Hepatic stellate cell (primary cell): ENCODE results near the gene CYFIP1.

Source experiments
- DNase-seq: peaks from one replicate; pipeline ENCODE4 v3.0.0; 2011; ENCODE audit warnings: low spot score

The CYFIP1 gene

DNA sequence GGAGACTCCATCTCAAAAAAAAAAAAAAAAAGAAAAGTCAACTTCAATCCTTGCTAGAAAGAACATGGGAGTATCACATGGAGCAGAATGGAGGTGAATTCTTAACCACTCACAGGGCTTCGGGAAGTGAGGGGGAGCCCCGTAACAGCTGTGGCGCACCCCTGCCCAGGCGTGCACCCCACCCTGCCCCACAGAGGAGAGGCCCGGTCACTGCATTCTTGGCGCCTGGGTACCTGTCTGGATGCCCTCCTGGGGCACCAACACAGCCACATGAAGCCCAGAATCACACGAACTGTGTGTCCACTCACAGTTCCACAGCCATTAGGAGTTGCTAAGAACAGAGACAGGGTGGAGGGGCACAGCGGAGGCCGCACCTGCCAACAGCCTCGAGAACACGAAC, 89.9 kb downstream of the CYFIP1 start:
- no peak for DNase-seq

DNA sequence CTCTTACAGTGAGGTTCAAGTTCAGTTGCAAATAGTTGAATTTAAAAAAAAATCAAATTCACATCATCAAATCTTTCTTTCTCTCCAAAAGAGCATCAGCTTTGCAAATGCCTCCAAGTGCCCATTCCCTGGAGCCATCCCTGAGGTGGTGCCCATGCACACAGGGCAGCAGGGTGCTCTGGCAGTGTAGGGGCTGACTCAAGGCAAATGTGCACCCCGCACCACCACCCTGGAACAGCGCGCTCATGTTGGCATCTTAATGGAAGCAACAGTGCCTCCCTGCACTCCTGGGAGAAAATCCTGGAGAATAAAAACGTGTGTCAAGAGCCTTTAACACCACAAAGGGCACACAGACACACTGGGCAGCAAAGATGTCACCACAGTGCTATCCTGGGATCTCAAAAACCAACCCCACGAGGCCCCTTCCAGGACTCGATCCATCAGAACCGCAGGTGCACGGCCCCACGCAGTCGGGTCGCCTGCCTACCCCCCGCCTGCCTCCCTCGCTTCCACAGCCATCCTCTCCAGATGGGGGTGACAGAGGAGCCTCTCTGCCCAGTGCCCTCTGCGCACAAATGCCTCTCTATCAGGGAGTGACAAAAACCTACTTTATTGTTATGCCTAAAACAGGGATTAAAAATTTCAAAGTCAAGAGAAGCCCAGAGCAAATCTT, 90.9 kb downstream of the CYFIP1 start:
- no peak for DNase-seq

GRCh38 chr15:22888120-22888859, 91.9 kb downstream of the CYFIP1 start:
- peak; percentile 97 for DNase-seq

GRCh38 chr15:22887157-22887951, 92.8 kb downstream of the CYFIP1 start:
- peak; percentile 92 for DNase-seq

GRCh38 chr15:22885120-22885519, 95.0 kb downstream of the CYFIP1 start:
- no peak for DNase-seq

DNA sequence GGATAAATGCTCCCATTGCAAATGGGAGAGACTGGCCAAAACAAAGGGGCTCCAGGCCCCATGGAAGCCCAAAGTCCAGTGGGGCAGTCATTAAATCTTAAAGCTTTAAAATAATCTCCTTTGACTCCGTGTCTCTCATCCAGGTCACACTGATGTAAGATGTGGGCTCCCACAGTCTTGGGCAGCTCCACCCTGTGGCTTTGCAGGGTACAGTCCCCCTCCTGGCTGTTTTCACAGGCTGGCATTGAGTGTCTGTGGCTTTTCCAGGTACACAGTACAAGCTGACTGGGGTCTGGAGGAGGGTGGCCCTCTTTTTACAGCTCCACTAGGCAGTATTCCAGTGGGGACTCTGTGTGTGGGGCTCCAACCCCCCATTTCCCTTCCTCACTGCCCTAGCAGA, 95.8 kb downstream of the CYFIP1 start:
- no peak for DNase-seq

- no peak for DNase-seq
Observed at GRCh38 chr15:22883196-22883595, 97.0 kb downstream of the CYFIP1 start.

- no peak for DNase-seq
Observed at GRCh38 chr15:22881739-22882440, 98.3 kb downstream of the CYFIP1 start.

DNA sequence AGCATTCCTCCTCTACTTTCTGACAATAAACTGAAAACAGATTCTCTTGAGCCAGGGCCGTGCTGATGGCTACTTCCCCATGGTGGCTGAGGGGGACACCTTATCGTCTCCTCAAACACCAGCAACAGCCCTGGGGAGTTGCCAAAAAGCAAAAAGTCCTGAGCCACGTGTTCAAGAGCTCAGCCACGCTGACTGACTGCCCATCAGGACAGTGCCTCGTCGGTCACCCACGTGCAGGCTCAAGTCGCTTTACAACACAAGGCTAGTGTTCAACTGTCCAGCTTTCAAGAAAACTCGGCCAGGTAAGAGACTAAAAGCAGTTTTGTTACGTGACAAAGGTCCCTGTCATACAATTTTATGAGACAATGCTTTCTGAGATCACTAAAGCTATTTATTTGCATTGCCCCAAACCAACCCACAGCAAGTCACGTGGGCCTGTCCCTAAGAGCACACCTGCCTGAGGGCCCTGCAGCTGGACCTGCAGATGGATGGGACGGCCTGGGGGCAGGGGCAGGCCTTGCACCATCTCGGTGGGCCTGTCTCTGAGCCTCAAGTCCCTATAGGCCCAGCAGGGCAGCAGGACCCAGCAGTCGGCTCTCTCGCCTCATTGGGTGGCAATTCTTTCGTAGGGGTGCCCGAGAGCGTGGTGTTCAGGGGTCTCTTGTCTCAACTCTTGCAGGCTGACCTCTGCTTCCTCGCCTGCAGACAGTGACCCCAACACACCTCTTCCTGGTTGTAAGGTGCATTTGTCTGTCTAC, 99.0 kb downstream of the CYFIP1 start:
- no peak for DNase-seq

DNA sequence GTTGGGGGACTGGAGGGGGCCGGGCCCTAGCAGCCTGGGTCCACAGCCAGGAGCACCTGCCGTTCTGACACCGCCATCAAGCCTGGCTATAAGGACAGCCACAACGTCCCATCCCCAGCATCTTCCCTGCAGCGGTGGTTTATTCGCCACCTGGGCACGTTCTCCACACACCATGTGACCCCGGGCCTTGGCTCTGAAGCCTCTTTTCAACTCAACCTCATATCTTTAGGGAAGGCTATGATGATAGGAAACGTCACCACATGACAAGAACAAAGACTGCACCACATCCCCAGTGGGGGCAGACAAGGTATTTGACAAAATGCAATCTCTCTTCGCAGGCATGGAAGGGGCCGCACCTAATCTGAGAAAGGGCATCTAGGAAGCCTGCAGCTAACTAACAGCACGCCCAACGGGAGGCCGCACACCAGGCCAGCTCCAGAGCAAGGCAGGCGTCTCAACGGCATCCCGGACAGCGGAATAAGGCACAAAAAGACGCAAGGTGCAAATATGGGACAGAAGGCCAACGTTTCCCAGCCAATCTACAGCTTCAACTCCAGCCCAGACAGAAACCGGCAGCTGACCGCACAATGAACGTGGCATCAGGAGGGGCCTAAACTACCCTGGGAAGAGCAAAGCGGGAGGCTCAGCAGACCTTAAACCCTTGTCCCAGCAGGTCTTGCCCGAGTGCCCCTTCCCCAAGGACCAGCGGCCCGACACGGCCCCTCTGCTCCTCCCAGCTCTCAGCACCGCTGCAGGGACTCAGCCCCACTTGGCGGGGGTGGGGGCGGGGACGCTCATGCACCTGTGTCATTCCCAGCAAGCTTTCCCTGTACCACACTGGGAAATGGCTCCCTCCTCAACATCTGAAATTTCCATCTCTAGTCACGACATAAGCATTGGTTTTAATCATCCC, 99.8 kb downstream of the CYFIP1 start:
- no peak for DNase-seq

- DNase-seq = no peak
Observed at GRCh38 chr15:22878103-22878502, 102.1 kb downstream of the CYFIP1 start.

DNA sequence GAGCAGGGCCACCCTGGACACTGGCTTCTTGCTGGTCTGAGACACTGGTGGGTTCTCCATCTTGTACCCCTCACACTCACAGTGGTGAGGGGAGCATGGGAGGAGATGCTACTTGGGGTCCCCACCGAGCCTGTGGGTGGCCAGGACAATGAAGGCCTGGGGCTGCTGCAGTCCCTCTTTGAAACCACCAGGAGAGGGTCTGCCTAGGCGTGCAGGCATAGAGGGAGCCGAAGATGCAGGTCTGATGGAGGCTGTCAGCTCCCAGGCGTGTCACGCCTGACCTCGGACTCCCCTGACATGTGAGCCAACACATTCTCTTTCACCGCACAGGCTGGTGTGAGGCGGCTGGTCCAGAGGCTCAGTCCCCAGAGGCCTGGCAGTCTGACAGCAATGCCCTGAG, 102.6 kb downstream of the CYFIP1 start:
- DNase-seq = no peak

DNA sequence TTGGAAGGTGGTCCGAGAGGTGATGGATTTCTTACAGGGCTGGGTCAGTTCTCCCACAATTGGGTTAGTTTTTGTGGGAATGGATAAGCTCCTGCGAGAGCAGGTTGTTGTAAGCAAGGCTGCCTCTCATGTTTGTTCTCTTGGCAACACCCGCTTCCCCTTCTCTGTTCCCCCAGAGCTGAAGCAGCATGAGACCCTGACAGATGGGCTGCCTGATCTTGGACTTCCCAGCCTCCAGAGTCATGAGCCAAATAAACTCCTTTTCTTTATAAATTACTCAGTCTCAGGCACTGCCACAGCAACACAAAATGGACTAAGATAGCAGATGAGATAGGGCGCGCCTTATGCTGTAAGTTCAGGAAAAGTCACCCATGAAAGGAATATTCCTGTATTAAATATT, 103.1 kb downstream of the CYFIP1 start:
- DNase-seq = no peak

DNA sequence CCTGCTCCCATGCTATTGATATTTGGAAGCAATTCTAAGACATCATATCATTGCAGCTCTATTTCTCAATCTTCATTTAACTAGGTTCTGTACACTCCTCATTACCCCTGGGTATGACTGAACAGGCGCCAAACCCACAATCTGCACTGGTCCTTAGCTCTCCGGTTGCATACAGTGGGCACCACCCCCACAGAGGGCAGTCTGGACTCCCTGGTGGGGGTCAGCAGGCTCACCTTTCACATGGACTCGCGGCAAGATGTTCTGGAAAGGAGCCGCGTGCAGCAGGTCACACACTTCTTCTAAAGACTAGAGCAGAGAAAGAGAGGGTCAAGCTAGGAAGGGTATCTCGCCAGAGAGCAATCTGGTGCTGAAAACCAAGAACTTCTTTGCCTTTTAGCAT, 105.2 kb downstream of the CYFIP1 start:
- DNase-seq = no peak

DNA sequence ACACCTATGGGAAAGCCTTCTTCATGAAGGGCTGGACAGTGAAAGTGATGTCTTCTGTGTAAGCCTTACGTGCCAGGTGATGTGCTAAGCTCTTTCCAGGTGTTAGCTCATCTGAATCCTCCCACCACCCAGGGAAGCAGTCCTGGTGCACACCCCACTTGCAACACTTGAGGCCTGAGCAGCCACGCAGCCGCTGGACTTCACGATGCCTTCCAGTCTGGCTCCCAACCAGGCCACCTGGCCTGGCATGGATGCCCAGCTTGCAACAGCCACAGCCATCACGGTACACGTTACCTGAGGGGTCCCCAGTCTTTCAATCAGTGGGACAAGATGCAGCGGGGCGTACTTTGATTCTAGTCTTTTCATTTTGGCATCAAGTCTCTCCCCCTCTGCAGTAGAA, 105.9 kb downstream of the CYFIP1 start:
- DNase-seq = no peak

DNA sequence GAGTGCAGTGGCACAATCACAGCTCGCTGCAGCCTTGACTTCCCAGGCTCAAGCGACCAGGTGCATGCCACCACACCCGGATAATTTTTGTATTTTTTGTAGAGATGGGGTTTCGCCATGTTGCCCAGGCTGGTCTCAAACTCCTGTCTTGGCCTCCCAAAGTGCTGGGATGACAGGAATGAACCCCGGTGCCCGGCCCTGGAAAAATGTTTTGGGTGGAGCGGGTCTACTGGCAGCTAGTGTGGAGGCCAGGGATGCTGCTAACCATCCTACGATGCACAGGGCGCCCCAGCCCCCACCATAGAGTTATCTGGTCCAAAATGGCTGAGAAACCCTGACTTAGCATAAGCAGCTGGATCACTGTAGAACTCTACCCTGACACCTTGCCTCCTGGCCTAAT, 106.3 kb downstream of the CYFIP1 start:
- DNase-seq = no peak

- peak; percentile 55 for DNase-seq
Observed at GRCh38 chr15:22872936-22873701, 107.0 kb downstream of the CYFIP1 start.

DNA sequence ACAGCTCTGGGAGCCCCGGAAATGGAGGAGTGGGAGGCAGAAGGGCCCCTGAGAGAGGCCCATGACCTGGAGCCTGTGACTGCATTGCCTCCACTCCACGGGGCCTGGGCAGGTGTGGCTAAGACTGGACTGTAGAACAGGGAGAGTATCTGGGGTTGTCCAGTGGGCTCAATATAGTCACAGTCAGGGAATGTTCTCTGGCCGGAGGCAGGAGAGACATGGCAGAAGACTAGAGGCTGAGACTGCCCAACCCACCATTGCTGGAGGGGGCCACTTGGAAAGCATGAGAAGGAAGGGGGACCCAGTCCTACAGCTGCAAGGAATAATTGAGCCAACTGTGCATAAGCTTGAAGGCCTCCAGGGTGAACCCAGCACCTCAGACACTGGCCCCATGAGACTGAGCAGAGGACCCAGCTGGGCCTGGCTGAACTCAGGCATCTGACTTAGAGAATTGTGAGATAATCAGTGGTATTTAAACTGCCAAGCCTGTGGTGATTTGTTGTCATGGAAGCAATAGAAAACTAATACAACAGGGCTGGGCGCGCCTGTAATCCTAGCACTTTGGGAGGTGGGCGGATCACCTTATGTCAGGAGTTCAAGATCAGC, 108.6 kb downstream of the CYFIP1 start:
- no peak for DNase-seq

- DNase-seq = no peak
Observed at GRCh38 chr15:22870865-22871264, 109.3 kb downstream of the CYFIP1 start.
